Neural crest cell (in vitro differentiated cells): Measurements from ENCODE around the gene LSMEM2. TPM values are rescaled to one million over a fixed set of nuclear protein-coding genes. Genes with fewer than 3 reads are reported as not detected.
A peak's percentile ranks its signal among the peaks of the same experiment; 100 is the strongest.

Source experiments
- DNase-seq: peaks from one replicate; pipeline ENCODE4 v3.0.0; 2021; ENCODE audit warnings: low read depth, mixed read lengths, low spot score
- H3K27ac Mint-ChIP-seq: one replicate; pipeline ENCODE4 v1.8.0; 2021; ENCODE audit warnings: mild to moderate bottlenecking, mixed read lengths; ENCODE audit not compliant: unreplicated experiment
- H3K27me3 Mint-ChIP-seq: 2 replicates; pipeline ENCODE4 v1.8.0; 2021; ENCODE audit warnings: low read depth, mild to moderate bottlenecking, mixed read lengths
- H3K36me3 Mint-ChIP-seq: 2 replicates; pipeline ENCODE4 v1.8.0; 2021; ENCODE audit warnings: low read depth, mild to moderate bottlenecking, mixed read lengths
- H3K4me1 Mint-ChIP-seq: 2 replicates; pipeline ENCODE4 v1.8.0; 2021; ENCODE audit warnings: mixed read lengths
- H3K4me3 Mint-ChIP-seq: one replicate; pipeline ENCODE4 v1.8.0; 2021; ENCODE audit warnings: mild to moderate bottlenecking, mixed read lengths
- H3K9me3 Mint-ChIP-seq: 2 replicates; pipeline ENCODE4 v1.8.0; 2021; ENCODE audit warnings: mixed read lengths
- total RNA-seq: library from RNA; stranded (reverse); gene quantifications from 2 replicates; pipeline ENCODE4 v1.2.1, GENCODE V29; 2021
- TF ChIP-seq, protein P1 (sequence below): fragments of 200-600 bp; sonication (generic); conservative IDR thresholded peaks from 2 replicates; pipeline ENCODE4 v1.5.0; 2021; ENCODE audit warnings: antibody characterized with exemption, mild to moderate bottlenecking

The LSMEM2 gene
- total RNA-seq, 1 donor from 2014 or later, result not detected

DNA sequence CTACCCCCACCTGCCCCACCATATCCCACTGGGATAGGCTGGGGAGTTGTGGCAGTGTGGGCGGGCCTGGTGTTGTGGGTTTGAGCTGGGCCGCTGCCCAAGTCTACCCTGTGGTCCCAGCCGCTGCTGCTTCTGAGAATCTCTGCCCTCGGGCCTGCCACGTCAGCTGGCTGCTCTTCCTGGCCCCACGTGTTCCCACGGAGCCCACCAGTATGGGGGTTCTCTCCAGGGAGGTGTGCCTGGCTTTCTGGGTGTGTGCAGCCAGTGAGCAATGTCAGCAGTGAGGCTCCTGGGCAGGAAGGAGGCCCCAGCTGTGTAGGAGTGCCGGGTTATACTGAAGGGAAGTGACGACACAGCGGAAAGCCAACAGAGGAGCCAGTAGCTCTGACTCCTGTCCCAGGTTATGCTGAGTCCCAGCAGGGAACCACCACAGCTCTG, 32.4 kb upstream of the LSMEM2 start:
- DNase-seq, result no peak
- no peaks in the 10 kb centered on the region for H3K27me3 Mint-ChIP-seq
- no peaks in the 10 kb centered on the region for H3K9me3 Mint-ChIP-seq
- TF ChIP-seq, protein P1, sequence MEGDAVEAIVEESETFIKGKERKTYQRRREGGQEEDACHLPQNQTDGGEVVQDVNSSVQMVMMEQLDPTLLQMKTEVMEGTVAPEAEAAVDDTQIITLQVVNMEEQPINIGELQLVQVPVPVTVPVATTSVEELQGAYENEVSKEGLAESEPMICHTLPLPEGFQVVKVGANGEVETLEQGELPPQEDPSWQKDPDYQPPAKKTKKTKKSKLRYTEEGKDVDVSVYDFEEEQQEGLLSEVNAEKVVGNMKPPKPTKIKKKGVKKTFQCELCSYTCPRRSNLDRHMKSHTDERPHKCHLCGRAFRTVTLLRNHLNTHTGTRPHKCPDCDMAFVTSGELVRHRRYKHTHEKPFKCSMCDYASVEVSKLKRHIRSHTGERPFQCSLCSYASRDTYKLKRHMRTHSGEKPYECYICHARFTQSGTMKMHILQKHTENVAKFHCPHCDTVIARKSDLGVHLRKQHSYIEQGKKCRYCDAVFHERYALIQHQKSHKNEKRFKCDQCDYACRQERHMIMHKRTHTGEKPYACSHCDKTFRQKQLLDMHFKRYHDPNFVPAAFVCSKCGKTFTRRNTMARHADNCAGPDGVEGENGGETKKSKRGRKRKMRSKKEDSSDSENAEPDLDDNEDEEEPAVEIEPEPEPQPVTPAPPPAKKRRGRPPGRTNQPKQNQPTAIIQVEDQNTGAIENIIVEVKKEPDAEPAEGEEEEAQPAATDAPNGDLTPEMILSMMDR, result peak; percentile 8
- H3K36me3 Mint-ChIP-seq, result no peaks in the 10 kb centered on the region
- peak overlapping the region; percentile 71 for H3K27ac Mint-ChIP-seq
- H3K4me1 Mint-ChIP-seq, result peaks cover 50% of the 10 kb centered on the region
- peak overlapping the region; percentile 77 for H3K4me3 Mint-ChIP-seq

DNA sequence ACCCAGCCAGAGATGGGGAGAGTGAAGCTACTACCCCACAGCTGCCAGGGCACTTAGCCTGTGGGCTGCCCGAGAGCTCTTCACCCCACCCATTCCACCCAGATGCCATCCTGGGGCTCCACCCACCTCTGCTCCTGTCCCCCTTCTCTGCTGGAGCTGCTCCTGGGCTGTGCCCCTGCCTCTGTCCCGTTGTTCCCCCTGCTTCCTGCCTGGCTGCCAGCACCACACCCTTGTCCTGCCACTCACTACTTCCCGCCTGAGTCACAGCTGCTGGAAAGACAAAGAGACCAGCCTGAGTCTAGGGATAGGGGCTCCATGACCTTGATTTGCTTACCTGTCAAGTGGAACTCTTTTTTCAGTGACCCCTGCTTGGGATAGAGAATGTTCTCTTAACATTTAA, 30.5 kb upstream of the LSMEM2 start:
- TF ChIP-seq, protein P1, result no peak
- Mint-ChIP-seq H3K27me3 (no peaks in the 10 kb centered on the region), H3K9me3 (no peaks in the 10 kb centered on the region), H3K36me3 (no peaks in the 10 kb centered on the region), H3K4me3 (no peak overlapping the region), H3K4me1 (peaks cover 39% of the 10 kb centered on the region), H3K27ac (peak overlapping the region; percentile 52)
- no peak for DNase-seq

DNA sequence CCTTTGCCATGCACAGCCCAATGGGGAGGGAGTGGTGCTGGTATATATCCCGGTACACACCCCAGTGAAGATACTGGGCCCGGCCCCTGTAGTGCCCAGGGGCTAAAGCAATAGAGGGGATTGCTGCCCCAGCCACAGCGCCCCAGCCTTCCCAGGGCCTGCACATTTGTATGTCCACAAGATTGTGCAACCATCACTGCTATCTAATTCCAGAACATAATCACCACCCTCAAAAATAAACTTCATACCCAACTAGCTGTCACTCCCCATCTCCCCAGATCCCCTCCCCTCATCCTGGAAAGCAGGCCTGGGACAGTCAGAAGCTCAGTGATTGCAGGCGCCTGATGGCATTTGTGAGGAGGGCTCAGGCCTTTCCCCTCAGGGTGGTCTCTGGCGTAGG, 29.4 kb upstream of the LSMEM2 start:
- TF ChIP-seq, protein P1, result no peak
- Mint-ChIP-seq H3K4me3 (no peak overlapping the region), H3K4me1 (peaks cover 32% of the 10 kb centered on the region), H3K9me3 (no peaks in the 10 kb centered on the region), H3K27ac (no peak overlapping the region), H3K36me3 (no peaks in the 10 kb centered on the region), H3K27me3 (no peaks in the 10 kb centered on the region)
- DNase-seq, result no peak

DNA sequence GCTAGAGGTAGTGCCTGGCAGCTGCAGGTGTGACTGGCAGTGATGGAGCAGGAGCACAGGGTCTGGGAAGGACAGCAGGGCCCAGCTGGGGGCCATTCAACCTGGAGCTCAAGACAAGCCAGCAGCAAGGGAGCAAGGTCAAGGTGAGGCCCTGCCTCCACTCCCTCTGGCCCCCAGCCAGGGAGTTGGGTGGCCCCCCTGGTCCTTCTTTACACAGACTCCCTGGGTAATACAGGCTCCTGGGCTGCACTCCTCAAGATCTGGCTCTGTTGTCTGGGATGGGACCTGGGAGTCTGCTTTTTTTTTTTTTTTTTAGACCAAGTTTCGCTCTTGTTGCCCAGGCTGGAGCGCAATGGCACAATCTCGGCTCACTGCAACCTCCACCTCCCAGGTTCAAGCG, 28.4 kb upstream of the LSMEM2 start:
- Mint-ChIP-seq H3K27me3 (no peaks in the 10 kb centered on the region), H3K4me1 (peaks cover 25% of the 10 kb centered on the region), H3K9me3 (no peaks in the 10 kb centered on the region), H3K4me3 (no peak overlapping the region), H3K27ac (no peak overlapping the region), H3K36me3 (no peaks in the 10 kb centered on the region)
- TF ChIP-seq, protein P1, result no peak
- no peak for DNase-seq

DNA sequence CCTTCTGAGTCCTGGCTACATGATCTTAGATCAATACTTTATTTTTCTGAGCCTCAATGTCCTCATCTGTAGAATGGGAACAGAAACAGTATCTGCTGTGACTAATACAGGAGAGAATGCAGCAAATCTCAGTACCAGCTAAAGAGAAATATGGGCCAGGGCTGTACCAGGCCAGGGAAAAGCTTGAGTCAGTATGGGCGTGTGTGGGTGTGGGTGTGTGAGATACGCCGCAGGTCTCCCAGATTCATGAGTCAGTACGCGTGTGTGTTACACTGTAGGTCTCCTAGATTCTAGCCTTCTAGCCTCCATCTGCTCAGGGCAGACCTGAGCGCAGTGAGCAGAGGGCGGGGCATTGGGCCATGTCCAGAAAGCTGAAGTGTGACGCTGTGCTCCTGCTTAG, 27.7 kb upstream of the LSMEM2 start:
- no peak for DNase-seq
- H3K4me1 Mint-ChIP-seq, result peaks cover 18% of the 10 kb centered on the region
- no peaks in the 10 kb centered on the region for H3K27me3 Mint-ChIP-seq
- no peak overlapping the region for H3K27ac Mint-ChIP-seq
- TF ChIP-seq, protein P1, result no peak
- H3K9me3 Mint-ChIP-seq, result no peaks in the 10 kb centered on the region
- H3K4me3 Mint-ChIP-seq, result peak overlapping the region; percentile 59
- H3K36me3 Mint-ChIP-seq, result no peaks in the 10 kb centered on the region
